Kidney epithelial cell (primary cell): Measurements from ENCODE around the gene POFUT1. TPM values are rescaled to one million over a fixed set of nuclear protein-coding genes. Genes with fewer than 3 reads are reported as not detected.

Experiments
- DNase-seq: peaks from one replicate; pipeline ENCODE4 v3.0.0-alpha.2; 2010; ENCODE audit warnings: low read depth
- H3K27me3 ChIP-seq: 2 replicates; pipeline ENCODE4 v1.6.0; 2011; ENCODE audit warnings: low read length; ENCODE audit not compliant: control insufficient read depth, insufficient read depth
- H3K36me3 ChIP-seq: 2 replicates; pipeline ENCODE4 v1.5.1; 2011; ENCODE audit warnings: low read length; ENCODE audit not compliant: control insufficient read depth, insufficient read depth
- H3K4me3 ChIP-seq: 2 replicates; pipeline ENCODE4 v1.5.1; 2011; ENCODE audit warnings: low read depth, mild to moderate bottlenecking, control low read depth, low read length
- CTCF ChIP-seq: IDR thresholded peaks from 2 replicates; pipeline ENCODE4 v1.5.1; 2011; ENCODE audit warnings: mild to moderate bottlenecking, moderate library complexity, low read length, control low read depth, inconsistent platforms; ENCODE audit not compliant: insufficient read depth, poor library complexity, severe bottlenecking
- total RNA-seq: library from RNA; depleted of rRNA; stranded (reverse); fragments of >200 nt; gene quantifications from 2 replicates; pipeline ENCODE4 v1.2.3, GENCODE V29; 2015

The POFUT1 gene
- total RNA-seq, 1 donor from 2014 or later: 44.3 TPM

DNA sequence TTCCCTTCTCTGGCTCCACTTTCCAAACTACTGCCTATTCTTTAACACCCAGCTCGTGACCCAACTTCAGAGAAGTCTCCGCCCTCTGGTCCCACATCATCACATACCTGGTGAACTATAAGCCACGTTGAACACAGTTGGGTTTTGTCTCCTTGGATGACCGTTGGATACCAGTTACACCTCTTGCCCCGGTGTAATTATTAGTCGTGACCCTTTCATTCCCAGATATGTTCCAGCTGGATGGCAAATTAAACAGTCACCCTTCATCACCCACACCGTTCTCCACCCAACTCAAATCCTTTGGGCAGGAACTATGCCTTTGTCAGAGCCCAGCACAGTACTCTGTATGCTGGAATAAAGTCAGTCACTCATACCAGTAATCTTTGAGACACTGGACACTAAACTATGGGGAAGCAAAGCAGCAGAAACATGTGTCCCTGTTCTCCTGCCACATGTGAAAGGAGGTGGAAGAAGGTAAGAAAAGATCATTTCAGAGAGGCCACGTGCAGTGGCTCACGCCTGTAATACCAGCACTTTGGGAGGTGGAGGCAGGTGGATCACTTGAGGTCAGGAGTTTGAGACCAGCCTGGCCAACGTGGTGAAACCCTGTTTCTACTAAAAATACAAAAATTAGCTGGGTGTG lies 22.6 kb upstream of the POFUT1 start:
- Histone ChIP-seq H3K27me3 (no peaks in the 10 kb centered on the region), H3K36me3 (no peaks in the 10 kb centered on the region), H3K4me3 (no peak overlapping the region)
- TF ChIP-seq CTCF: no peak
- no peak for DNase-seq

GRCh38 chr20:32186506-32186905 lies 21.2 kb upstream of the POFUT1 start:
- Histone ChIP-seq H3K27me3 (no peaks in the 10 kb centered on the region), H3K4me3 (no peak overlapping the region), H3K36me3 (no peaks in the 10 kb centered on the region)
- DNase-seq: no peak
- TF ChIP-seq CTCF: no peak

- no peak for TF ChIP-seq CTCF
- Histone ChIP-seq H3K27me3 (no peaks in the 10 kb centered on the region), H3K36me3 (no peaks in the 10 kb centered on the region), H3K4me3 (no peak overlapping the region)
- DNase-seq: no peak
Measured at GRCh38 chr20:32188376-32189122, 19.1 kb upstream of the POFUT1 start.

DNA sequence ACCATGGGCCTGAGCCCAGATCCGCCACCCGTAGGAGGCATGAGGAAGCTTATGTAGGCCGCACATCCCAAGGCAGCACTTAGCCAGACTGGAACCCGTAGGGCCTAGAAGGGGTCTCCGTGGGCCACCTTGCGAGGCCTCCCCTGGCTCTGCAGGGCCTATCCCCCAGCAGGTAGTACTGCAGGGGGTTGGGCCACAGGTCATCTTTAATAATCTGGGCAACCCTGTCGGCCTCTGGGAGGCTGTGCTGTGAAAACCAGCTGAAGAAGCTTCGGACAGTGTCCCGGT lies 18.6 kb upstream of the POFUT1 start:
- Histone ChIP-seq H3K27me3 (no peaks in the 10 kb centered on the region), H3K36me3 (no peaks in the 10 kb centered on the region), H3K4me3 (no peak overlapping the region)
- DNase-seq: no peak
- no peak for TF ChIP-seq CTCF

- no peaks in the 10 kb centered on the region for H3K27me3 ChIP-seq
- no peak for TF ChIP-seq CTCF
- H3K36me3 ChIP-seq: no peaks in the 10 kb centered on the region
- peak overlapping the region; percentile 59 for H3K4me3 ChIP-seq
- DNase-seq: no peak
Measured at GRCh38 chr20:32189691-32190615, 17.7 kb upstream of the POFUT1 start.
